22Rv1 (cell line): Measurements from ENCODE around the gene ACAT2.

Experiments used
- H3K27ac ChIP-seq: fragments of 450-650 bp; 2 replicates; pipeline ENCODE4 v1.5.1; 2017
- CTCF ChIP-seq: fragments of 450-650 bp; IDR thresholded peaks from 2 replicates; pipeline ENCODE4 v1.5.1; 2017; ENCODE audit warnings: mild to moderate bottlenecking
- ZFX ChIP-seq: fragments of 450-650 bp; IDR thresholded peaks from 2 replicates; pipeline ENCODE4 v1.6.1; 2017; ENCODE audit warnings: antibody characterized with exemption, borderline replicate concordance

Gene ACAT2

GRCh38 chr6:159754401-159754800 lies 7.4 kb upstream of the ACAT2 start:
- TF ChIP-seq CTCF (no peak), ZFX (no peak)

DNA sequence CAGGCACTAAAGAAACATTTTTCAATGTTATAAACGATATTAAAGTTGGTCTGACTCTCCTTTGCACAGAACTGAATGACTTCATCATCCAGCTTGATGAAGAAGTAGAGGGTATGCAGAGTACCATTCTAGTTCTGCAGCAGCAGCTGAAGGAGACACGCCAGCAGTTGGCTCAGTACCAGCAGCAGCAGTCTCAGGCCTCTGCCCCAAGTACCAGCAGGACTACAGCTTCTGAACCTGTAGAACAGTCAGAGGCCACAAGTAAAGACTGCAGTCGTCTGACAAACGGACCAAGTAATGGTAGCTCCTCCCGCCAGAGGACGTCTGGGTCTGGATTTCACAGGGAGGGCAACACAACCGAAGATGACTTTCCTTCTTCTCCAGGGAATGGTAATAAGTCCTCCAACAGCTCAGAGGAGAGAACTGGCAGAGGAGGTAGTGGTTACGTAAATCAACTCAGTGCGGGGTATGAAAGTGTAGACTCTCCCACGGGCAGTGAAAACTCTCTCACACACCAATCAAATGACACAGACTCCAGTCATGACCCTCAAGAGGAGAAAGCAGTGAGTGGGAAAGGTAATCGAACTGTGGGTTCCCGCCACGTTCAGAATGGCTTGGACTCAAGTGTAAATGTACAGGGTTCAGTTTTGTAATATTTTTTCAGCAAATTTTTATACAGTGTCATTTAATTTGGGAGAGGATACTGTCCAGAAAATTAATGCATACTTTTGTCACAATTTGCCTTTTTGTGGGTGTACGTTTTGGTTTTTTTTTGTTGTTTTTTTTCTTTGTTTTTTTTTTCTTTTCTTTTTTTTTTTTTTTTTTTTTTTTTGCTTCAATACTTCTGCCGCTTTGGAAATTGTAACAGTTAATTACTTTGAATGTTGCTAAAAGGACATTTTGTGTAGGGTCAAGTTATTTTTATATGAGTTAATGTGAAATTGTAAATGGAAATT lies 6.6 kb upstream of the ACAT2 start:
- peak overlapping the region; percentile 14; the same call in 1 of the 2 replicates for H3K27ac ChIP-seq
- TF ChIP-seq ZFX (no peak), CTCF (no peak)

More at GRCh38 chr6:159754401-159754800, 7.4 kb upstream of the ACAT2 start:
- H3K27ac ChIP-seq: no peak overlapping the region; the same call in 1 of the 2 replicates

- TF ChIP-seq ZFX: no peak
- TF ChIP-seq CTCF: no peak
Measured at GRCh38 chr6:159756508-159756907, 5.3 kb upstream of the ACAT2 start.

GRCh38 chr6:159758031-159759001 lies 3.5 kb upstream of the ACAT2 start:
- no peak for TF ChIP-seq CTCF
- no peak for TF ChIP-seq ZFX
- peak overlapping the region; percentile 94 for H3K27ac ChIP-seq

More at GRCh38 chr6:159756508-159756907, 5.3 kb upstream of the ACAT2 start:
- H3K27ac ChIP-seq: no peak overlapping the region; the same call in 1 of the 2 replicates

GRCh38 chr6:159759645-159760044 lies 2.2 kb upstream of the ACAT2 start:
- TF ChIP-seq ZFX: no peak
- no peak for TF ChIP-seq CTCF
- peak overlapping the region; percentile 94 for H3K27ac ChIP-seq

GRCh38 chr6:159760602-159761057 lies 1.2 kb upstream of the ACAT2 start:
- TF ChIP-seq CTCF (no peak), ZFX (no peak)
- H3K27ac ChIP-seq: peak overlapping the region; percentile 94
